GM11168 (cell line): ENCODE measurements around the gene CHST14.
"Not testable (repeated sequence)": the region's sequence is repeated elsewhere in the genome, so short reads cannot be mapped to it uniquely, and the experiment has no call there.

ENCODE experiments used
- in situ Hi-C: fragments of 300-500 bp; cut with MboI; formaldehyde crosslinking; loops from one replicate; pipeline ENCODE4 v1.12.0; 2022; ENCODE audit warnings: low sequenced_read_pairs; ENCODE audit not compliant: unreplicated experiment

CHST14 gene

GRCh38 chr15:40440743-40441564 is 29.8 kb upstream of the CHST14 start, which contains the start of gene BAHD1:
TSS of gene BAHD1 (plus strand) at chr15:40440953. CDS start at chr15:40458465, 17,512 bp downstream.
- in situ Hi-C loops, result no loop called here

- in situ Hi-C loops, result no loop called here
Observed at GRCh38 chr15:40441565-40442531, 28.9 kb upstream of the CHST14 start.

GRCh38 chr15:40443255-40443654 is 27.5 kb upstream of the CHST14 start:
- in situ Hi-C loops, result no loop called here

- in situ Hi-C loops, result no loop called here
Observed at GRCh38 chr15:40443846-40444245, 26.9 kb upstream of the CHST14 start.

- in situ Hi-C loops, result no loop called here
Observed at GRCh38 chr15:40444736-40445135, 26.0 kb upstream of the CHST14 start.

- in situ Hi-C loops, result no loop called here
Observed at GRCh38 chr15:40445421-40445922, 25.3 kb upstream of the CHST14 start.

- in situ Hi-C loops, result no loop called here
Observed at GRCh38 chr15:40446144-40446543, 24.6 kb upstream of the CHST14 start.

GRCh38 chr15:40448354-40448753 is 22.4 kb upstream of the CHST14 start:
- in situ Hi-C loops, result no loop called here

- in situ Hi-C loops, result no loop called here
Observed at GRCh38 chr15:40449275-40449674, 21.5 kb upstream of the CHST14 start.

- in situ Hi-C loops, result no loop called here
Observed at GRCh38 chr15:40450047-40450446, 20.7 kb upstream of the CHST14 start.

GRCh38 chr15:40451527-40452158 is 19.1 kb upstream of the CHST14 start:
- in situ Hi-C loops, result no loop called here

GRCh38 chr15:40452296-40453090 is 18.3 kb upstream of the CHST14 start:
- in situ Hi-C loops, result no loop called here

- in situ Hi-C loops, result not testable (repeated sequence)
Observed at GRCh38 chr15:40453941-40454340, 16.8 kb upstream of the CHST14 start.

GRCh38 chr15:40454904-40455391 is 15.8 kb upstream of the CHST14 start:
- in situ Hi-C loops, result no loop called here

GRCh38 chr15:40456299-40456712 is 14.5 kb upstream of the CHST14 start:
- in situ Hi-C loops, result no loop called here

GRCh38 chr15:40456738-40457137 is 14.0 kb upstream of the CHST14 start:
- in situ Hi-C loops, result no loop called here

- in situ Hi-C loops, result no loop called here
Observed at GRCh38 chr15:40458495-40459371, 12.1 kb upstream of the CHST14 start.

- in situ Hi-C loops, result no loop called here
Observed at GRCh38 chr15:40459391-40460015, 11.3 kb upstream of the CHST14 start.
